Fibroblast of villous mesenchyme (primary cell): Measurements from ENCODE around the gene ARRB2. TPM values are rescaled to one million over a fixed set of nuclear protein-coding genes. Genes with fewer than 3 reads are reported as not detected.

Experiments
- DNase-seq: peaks from one replicate; pipeline ENCODE4 v3.0.0-alpha.2; 2010; ENCODE audit warnings: low read depth
- H3K4me3 ChIP-seq: 2 replicates; pipeline ENCODE4 v1.5.1; 2011; ENCODE audit warnings: low read depth, mild to moderate bottlenecking, low read length
- CTCF ChIP-seq: IDR thresholded peaks from 2 replicates; pipeline ENCODE4 v1.5.1; 2012; ENCODE audit warnings: low read depth, mild to moderate bottlenecking, low read length; ENCODE audit not compliant: insufficient read depth
- total RNA-seq: library from RNA; depleted of rRNA; stranded (reverse); fragments of >200 nt; gene quantifications from 2 replicates; pipeline ENCODE4 v1.2.3, GENCODE V29; 2012

The ARRB2 gene
- total RNA-seq: 3.5 TPM in 2 replicates

DNA sequence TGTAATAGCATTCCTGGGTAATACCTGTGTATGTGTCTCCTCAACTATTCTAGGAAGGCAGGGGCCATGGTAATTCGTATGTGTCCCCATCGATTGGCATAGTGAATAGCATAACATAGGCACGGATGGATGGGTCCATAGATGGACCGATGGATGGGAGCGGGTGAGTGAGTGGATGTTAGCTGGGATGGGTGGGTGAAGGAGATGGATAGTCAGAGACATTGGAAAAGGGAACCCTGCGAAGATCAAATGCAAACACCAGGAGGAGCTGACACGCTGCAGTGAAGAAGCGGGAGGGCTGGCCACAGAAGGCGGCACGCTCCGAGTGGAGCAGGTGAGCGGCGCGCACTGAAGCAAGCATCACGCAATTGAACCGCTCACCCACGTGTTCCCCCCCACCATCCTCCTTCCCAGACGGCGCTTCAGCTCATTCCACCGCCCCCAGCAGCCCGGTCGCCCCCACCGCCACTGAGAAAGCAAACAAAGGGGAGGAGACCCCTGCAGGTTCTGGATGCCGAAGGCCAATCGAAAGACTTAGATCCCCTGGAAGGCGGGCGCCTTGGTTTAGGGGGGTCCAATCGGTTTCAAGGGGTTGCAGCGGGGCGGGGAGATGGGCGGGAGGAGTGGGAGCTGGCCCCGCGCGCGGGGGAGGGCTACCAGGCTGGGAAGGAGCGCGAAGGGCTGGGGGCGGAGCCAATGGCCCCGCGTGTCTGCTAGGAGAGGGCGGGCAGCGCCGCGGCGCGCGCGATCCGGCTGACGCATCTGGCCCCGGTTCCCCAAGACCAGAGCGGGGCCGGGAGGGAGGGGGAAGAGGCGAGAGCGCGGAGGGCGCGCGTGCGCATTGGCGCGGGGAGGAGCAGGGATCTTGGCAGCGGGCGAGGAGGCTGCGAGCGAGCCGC, at the start of gene ARRB2:
Gene ARRB2 (plus strand): TSS at position 839 of the 899 bp plus-strand sequence. CDS start 90 bp downstream, outside the sequence.
- TF ChIP-seq CTCF: peak; percentile 61
- peak; percentile 99 for DNase-seq
- H3K4me3 ChIP-seq: peak within 1 kb of the TSS; percentile 67

DNA sequence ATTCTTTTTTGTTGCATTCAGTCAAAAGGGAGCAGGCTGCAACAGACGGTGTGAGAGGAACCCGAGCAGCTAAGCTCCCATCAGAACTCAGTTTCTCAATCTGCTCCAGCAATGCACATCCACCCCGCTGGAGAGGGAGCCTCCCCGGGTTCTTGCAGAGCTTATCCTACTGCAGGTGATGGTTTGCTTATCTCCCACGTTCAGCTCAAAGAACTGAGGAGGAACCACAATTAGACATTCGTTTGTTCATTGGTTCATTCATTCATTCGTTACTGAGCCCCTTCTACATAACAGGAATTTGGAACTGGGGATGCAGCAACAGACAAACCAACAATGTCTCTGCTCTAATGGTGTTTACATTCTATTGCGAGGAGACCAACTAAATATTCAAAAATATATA, 46.7 kb upstream of the ARRB2 start:
- H3K4me3 ChIP-seq: no peak overlapping the region
- no peak for TF ChIP-seq CTCF
- no peak for DNase-seq

GRCh38 chr17:4664230-4664629, 46.2 kb upstream of the ARRB2 start:
- no peak for TF ChIP-seq CTCF
- H3K4me3 ChIP-seq: no peak overlapping the region
- DNase-seq: no peak

- H3K4me3 ChIP-seq: no peak overlapping the region
- DNase-seq: no peak
- TF ChIP-seq CTCF: no peak
Observed at GRCh38 chr17:4665027-4665426, 45.4 kb upstream of the ARRB2 start.

DNA sequence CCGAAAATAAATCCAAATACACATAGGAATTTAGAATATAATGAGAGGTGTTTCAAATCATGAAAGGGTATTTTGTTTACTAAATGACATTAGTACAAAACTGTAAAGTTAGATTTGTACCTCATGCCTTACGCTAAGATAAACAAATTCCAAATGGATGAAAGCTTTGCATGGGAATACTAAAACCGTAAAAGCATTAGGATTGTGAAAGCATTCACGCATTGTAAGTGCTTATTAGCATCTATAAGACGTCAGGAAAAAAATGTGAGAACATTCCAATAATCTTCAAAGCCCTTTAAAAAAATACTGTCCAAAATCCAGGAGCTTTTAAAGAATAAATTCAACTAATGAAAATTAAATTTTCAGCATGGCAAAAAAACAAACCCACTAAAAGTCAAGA, 44.1 kb upstream of the ARRB2 start:
- DNase-seq: peak; percentile 84
- TF ChIP-seq CTCF: no peak

GRCh38 chr17:4667166-4667565, 43.3 kb upstream of the ARRB2 start:
- no peak for TF ChIP-seq CTCF
- no peak for DNase-seq
- H3K4me3 ChIP-seq: no peak overlapping the region

More for the DNA sequence above, 44.1 kb upstream of the ARRB2 start:
- no peak overlapping the region for H3K4me3 ChIP-seq
